ENCODE measurements around the gene NUDT4. TPM values are rescaled to one million over a fixed set of nuclear protein-coding genes. Genes with fewer than 3 reads are reported as not detected.
A peak's percentile ranks its signal among the peaks of the same experiment; 100 is the strongest.
"Not testable (repeated sequence)": the region's sequence is repeated elsewhere in the genome, so short reads cannot be mapped to it uniquely, and the experiment has no call there.

Gene NUDT4
- total RNA-seq, 1 experiment from 2014 or later, result 30.2 TPM

GRCh38 chr12:93393425-93393824 is 15.7 kb downstream of the NUDT4 start:
- no peak overlapping the region for H3K4me2 ChIP-seq (ENCODE audit: low read length)
- ChIA-PET POLR2A (ENCODE audit: unreplicated experiment) (no interaction called here), CTCF (no interaction called here)
- no peak overlapping the region for H2AFZ ChIP-seq (ENCODE audit: low read length)
- intact Hi-C loops (cut with micrococcal nuclease), result no loop called here
- H3K4me3 ChIP-seq (ENCODE audit: low read length), result no peak overlapping the region
- BruUV-seq (replicated peaks), result no TSS peak
- peaks cover 46% of the 10 kb centered on the region for H3K79me2 ChIP-seq (ENCODE audit: low read length)
- no peaks in the 10 kb centered on the region for H3F3A ChIP-seq (ENCODE audit: low read length, unreplicated experiment)
- peaks cover 7% of the 10 kb centered on the region; the same call in 1 of the 2 replicates for H3K4me1 ChIP-seq (ENCODE audit: insufficient read depth, low read length)
- TF ChIP-seq EZH2phosphoT487 (IDR thresholded peaks at IDR 0.05; ENCODE audit: borderline replicate concordance, low read length), result no peak
- TF ChIP-seq, protein P1, sequence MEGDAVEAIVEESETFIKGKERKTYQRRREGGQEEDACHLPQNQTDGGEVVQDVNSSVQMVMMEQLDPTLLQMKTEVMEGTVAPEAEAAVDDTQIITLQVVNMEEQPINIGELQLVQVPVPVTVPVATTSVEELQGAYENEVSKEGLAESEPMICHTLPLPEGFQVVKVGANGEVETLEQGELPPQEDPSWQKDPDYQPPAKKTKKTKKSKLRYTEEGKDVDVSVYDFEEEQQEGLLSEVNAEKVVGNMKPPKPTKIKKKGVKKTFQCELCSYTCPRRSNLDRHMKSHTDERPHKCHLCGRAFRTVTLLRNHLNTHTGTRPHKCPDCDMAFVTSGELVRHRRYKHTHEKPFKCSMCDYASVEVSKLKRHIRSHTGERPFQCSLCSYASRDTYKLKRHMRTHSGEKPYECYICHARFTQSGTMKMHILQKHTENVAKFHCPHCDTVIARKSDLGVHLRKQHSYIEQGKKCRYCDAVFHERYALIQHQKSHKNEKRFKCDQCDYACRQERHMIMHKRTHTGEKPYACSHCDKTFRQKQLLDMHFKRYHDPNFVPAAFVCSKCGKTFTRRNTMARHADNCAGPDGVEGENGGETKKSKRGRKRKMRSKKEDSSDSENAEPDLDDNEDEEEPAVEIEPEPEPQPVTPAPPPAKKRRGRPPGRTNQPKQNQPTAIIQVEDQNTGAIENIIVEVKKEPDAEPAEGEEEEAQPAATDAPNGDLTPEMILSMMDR (conservative IDR thresholded peaks at IDR 0.05; ENCODE audit: low read depth, low read length), result no peak
- TF ChIP-seq EZH2 (IDR thresholded peaks at IDR 0.05; ENCODE audit: low read length, unreplicated experiment), result no peak
- H3K27ac ChIP-seq (ENCODE audit: low read length), result no peak overlapping the region
- no peak for ATAC-seq
- 0 out of 2 replicates have a peak, but pooled peaks cover 2% of the 10 kb centered on the region for H4K20me1 ChIP-seq (ENCODE audit: low read length)
- no peak for DNase-seq
- no peak overlapping the region for H3K9ac ChIP-seq (ENCODE audit: low read length)
- peaks cover 7% of the 10 kb centered on the region; the same call in 1 of the 2 replicates for H3K36me3 ChIP-seq (ENCODE audit: low read depth, low read length)
- no peaks in the 10 kb centered on the region for H3K9me3 ChIP-seq (ENCODE audit: low read length)
- H3K27me3 ChIP-seq (ENCODE audit: low read length), result no peaks in the 10 kb centered on the region
- H3K9me2 ChIP-seq (replicated peaks; ENCODE audit: low read length), result no peaks in the 10 kb centered on the region

DNA sequence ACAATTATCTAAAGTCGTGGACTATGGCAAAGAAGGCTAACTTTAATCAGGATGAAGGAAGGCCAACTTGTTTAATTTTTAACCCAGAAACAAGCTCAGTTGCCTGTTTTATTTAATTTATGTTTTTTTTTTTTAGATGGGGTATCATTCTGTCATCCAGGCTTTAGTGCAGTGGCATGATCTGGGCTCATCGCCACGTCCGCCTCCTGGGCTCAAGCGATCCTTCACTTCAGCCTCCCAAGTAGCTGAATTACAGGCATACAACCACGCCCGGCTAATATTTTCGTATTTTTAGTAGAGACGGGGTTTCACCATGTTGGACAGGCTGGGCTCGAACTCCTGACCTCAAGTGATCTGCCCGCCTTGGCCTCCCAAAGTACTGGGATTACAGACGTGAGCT is 19.7 kb downstream of the NUDT4 start:
- H3K79me2 ChIP-seq (ENCODE audit: low read length), result peaks cover 10% of the 10 kb centered on the region
- ATAC-seq (no peak), DNase-seq (no peak)
- no peaks in the 10 kb centered on the region for H4K20me1 ChIP-seq (ENCODE audit: low read length)
- H3F3A ChIP-seq (ENCODE audit: low read length, unreplicated experiment), result no peaks in the 10 kb centered on the region
- no peaks in the 10 kb centered on the region for H3K27me3 ChIP-seq (ENCODE audit: low read length)
- BruUV-seq (replicated peaks), result no TSS peak
- no peak overlapping the region for H3K4me3 ChIP-seq (ENCODE audit: low read length)
- H3K4me2 ChIP-seq (ENCODE audit: low read length), result no peak overlapping the region
- TF ChIP-seq, protein P1 (conservative IDR thresholded peaks at IDR 0.05; ENCODE audit: low read depth, low read length), result no peak
- TF ChIP-seq EZH2phosphoT487 (IDR thresholded peaks at IDR 0.05; ENCODE audit: borderline replicate concordance, low read length) (no peak), EZH2 (IDR thresholded peaks at IDR 0.05; ENCODE audit: low read length, unreplicated experiment) (no peak)
- intact Hi-C loops (cut with micrococcal nuclease), result loop anchor here (2.0 to 5.0 kb wide), 5 partner anchors 305 to 613 kb away; no protein-coding TSS in a partner anchor
- H3K9me3 ChIP-seq (ENCODE audit: low read length), result no peaks in the 10 kb centered on the region
- H3K4me1 ChIP-seq (ENCODE audit: insufficient read depth, low read length), result no peaks in the 10 kb centered on the region
- CTCF ChIA-PET, result interaction anchor here (0.6 to 1.2 kb wide), 4 partner anchors 253 to 410 kb away, joined by 3 to 8 read pairs (median 4); no protein-coding TSS in a partner anchor
- no peak overlapping the region for H3K27ac ChIP-seq (ENCODE audit: low read length)
- no peak overlapping the region for H3K9ac ChIP-seq (ENCODE audit: low read length)
- no peak overlapping the region for H2AFZ ChIP-seq (ENCODE audit: low read length)
- H3K9me2 ChIP-seq (replicated peaks; ENCODE audit: low read length), result no peaks in the 10 kb centered on the region
- POLR2A ChIA-PET (ENCODE audit: unreplicated experiment), result no interaction called here
- H3K36me3 ChIP-seq (ENCODE audit: low read depth, low read length), result peaks cover 12% of the 10 kb centered on the region; the same call in 1 of the 2 replicates

- H3K36me3 ChIP-seq (ENCODE audit: low read depth, low read length), result peaks cover 12% of the 10 kb centered on the region; the same call in 1 of the 2 replicates
- H3K4me2 ChIP-seq (ENCODE audit: low read length); H4K20me1 ChIP-seq (ENCODE audit: low read length); H3K4me3 ChIP-seq (ENCODE audit: low read length); H3K27me3 ChIP-seq (ENCODE audit: low read length); POLR2A ChIA-PET (ENCODE audit: unreplicated experiment); BruUV-seq (replicated peaks); H3K9me2 ChIP-seq (replicated peaks; ENCODE audit: low read length); DNase-seq; H3K27ac ChIP-seq (ENCODE audit: low read length); H3K4me1 ChIP-seq (ENCODE audit: insufficient read depth, low read length); CTCF ChIA-PET; H3K9ac ChIP-seq (ENCODE audit: low read length); H3F3A ChIP-seq (ENCODE audit: low read length, unreplicated experiment); H3K79me2 ChIP-seq (ENCODE audit: low read length); H2AFZ ChIP-seq (ENCODE audit: low read length); H3K9me3 ChIP-seq (ENCODE audit: low read length): not testable (repeated sequence)
- intact Hi-C loops (cut with micrococcal nuclease), result loop anchor here (5.0 kb wide), 1 partner anchor 307 kb away; no protein-coding TSS in a partner anchor
- ATAC-seq, result peak; percentile 100
These were observed 21.6 kb downstream of the NUDT4 start for GRCh38 chr12:93399183-93399863.

Measured in PC-3 (cell line).